Measurements from ENCODE around the gene NGF. TPM values are rescaled to one million over a fixed set of nuclear protein-coding genes. Genes with fewer than 3 reads are reported as not detected.

Gene NGF
- total and polyA plus RNA-seq, 2 of the 8 experiments (the other 6 are each of a cell fraction or from before 2014, with no cell fraction given), result 1.6 TPM; not detected in 1

DNA sequence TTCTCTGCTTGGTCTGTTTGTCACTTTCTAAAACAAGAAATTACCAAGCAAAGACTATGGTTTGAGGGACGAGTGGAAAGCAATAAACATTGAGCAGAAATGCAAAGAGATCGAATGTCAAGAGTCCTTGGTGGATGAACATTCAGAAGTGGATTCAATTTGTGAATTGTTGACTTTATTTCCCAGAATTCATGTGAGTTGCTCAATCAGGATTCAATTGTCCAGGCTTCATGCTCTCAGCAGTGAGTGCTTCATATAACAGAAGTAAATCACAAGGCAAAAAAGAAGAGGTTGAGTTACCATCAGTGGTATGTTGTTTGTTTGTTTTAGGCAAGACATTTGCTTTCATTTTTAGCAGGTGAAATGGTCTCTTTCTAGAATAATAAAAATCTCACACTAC is 31.9 kb downstream of the NGF start:
- no peaks in the 10 kb centered on the region for H3K36me3 ChIP-seq (ENCODE audit: control insufficient read depth in 2 of 4, insufficient read depth in 4 of 4, low read length in 3 of 4)
- H3K18ac ChIP-seq (ENCODE audit: extremely low read depth, low read length), result no peak overlapping the region
- ChIA-PET POLR2A (ENCODE audit: partially characterized antibody) (no interaction called here), CTCF (ENCODE audit: partially characterized antibody) (interaction anchor here (1.3 kb wide), 1 partner anchor 289 kb away, joined by 3 read pairs; no protein-coding TSS in a partner anchor)
- H3K4me1 ChIP-seq (replicated peaks in 1 of 4; ENCODE audit: control insufficient read depth in 3 of 4, insufficient read depth in 4 of 4, low read length in 3 of 4), result no peaks in the 10 kb centered on the region
- H3K4me3 ChIP-seq (ENCODE audit: extremely low read depth in 1 of 4, insufficient read depth in 2 of 4, low read depth in 3 of 4, low read length in 4 of 4), result no peak overlapping the region
- peaks cover 4% of the 10 kb centered on the region; the same call in 1 of the 2 replicates for H3K23me2 ChIP-seq (ENCODE audit: low read depth, low read length)
- no peak overlapping the region for H3K9ac ChIP-seq (replicated peaks in 1 of 4; ENCODE audit: extremely low read depth in 1 of 4, low read depth in 3 of 4, low read length in 3 of 4)
- no peak overlapping the region for H2AK5ac ChIP-seq (ENCODE audit: low read depth, low read length)
- H3K56ac ChIP-seq (replicated peaks; ENCODE audit: insufficient read length, low read depth, low read length), result no peak overlapping the region
- H3K4me2 ChIP-seq (ENCODE audit: insufficient read depth in 1 of 2, low read depth in 2 of 2, low read length in 2 of 2), result no peak overlapping the region
- no peak overlapping the region for H4K5ac ChIP-seq (ENCODE audit: insufficient read length, low read depth, low read length)
- H3K27ac ChIP-seq (ENCODE audit: low read depth, low read length), result no peak overlapping the region
- H2BK12ac ChIP-seq (ENCODE audit: low read depth, low read length), result no peak overlapping the region
- no peak overlapping the region for H3K23ac ChIP-seq (ENCODE audit: insufficient read length)
- no peak overlapping the region for H4K91ac ChIP-seq (replicated peaks; ENCODE audit: insufficient read length, low read length)
- no peaks in the 10 kb centered on the region for H3K27me3 ChIP-seq (replicated peaks in 1 of 4; ENCODE audit: control insufficient read depth in 3 of 4, extremely low read depth in 1 of 4, insufficient read depth in 3 of 4, low read length in 3 of 4)
- H2AFZ ChIP-seq (ENCODE audit: low read length), result no peak overlapping the region
- no peak for DNase-seq (ENCODE audit: low read depth in 1 of 2, low spot score in 2 of 2)
- H2BK120ac ChIP-seq (replicated peaks; ENCODE audit: low read depth, low read length), result no peak overlapping the region
- WGBS, 2 experiments (ENCODE audit: extremely low coverage in 1 of 2, insufficient coverage in 1 of 2, insufficient read length in 1 of 2, insufficient replicate concordance in 2 of 2, low coverage in 1 of 2, low lambda C conversion rate in 2 of 2, missing lambda C conversion rate in 1 of 2), result 76% methylated on average over 2 of the region's 2 CpGs; no CpG with 5 or more reads in 1 of the 2 experiments
- H3K4ac ChIP-seq (replicated peaks; ENCODE audit: insufficient read length, low read depth, low read length), result no peak overlapping the region
- H4K20me1 ChIP-seq (replicated peaks in 1 of 2; ENCODE audit: control insufficient read depth in 1 of 2, insufficient read depth in 2 of 2, low read length in 2 of 2), result no peaks in the 10 kb centered on the region
- H3K79me1 ChIP-seq (ENCODE audit: low read depth, low read length), result no peaks in the 10 kb centered on the region
- no peaks in the 10 kb centered on the region for H3K9me3 ChIP-seq (ENCODE audit: insufficient read depth in 2 of 2, low read depth in 1 of 2, low read length in 1 of 2)
- H4K8ac ChIP-seq (ENCODE audit: extremely low read depth, insufficient read depth, low read length), result no peak overlapping the region
- H3K14ac ChIP-seq (ENCODE audit: insufficient read length), result no peak overlapping the region
- no peak for FAIRE-seq
- no peak overlapping the region for H2BK20ac ChIP-seq (ENCODE audit: low read length)
- H2BK15ac ChIP-seq (ENCODE audit: low read length), result no peak overlapping the region
- no peak overlapping the region for H2BK5ac ChIP-seq (ENCODE audit: low read depth, low read length)
- H3K79me2 ChIP-seq (ENCODE audit: control insufficient read depth in 1 of 2, insufficient read depth in 2 of 2, low read length in 2 of 2), result 0 out of 4 replicates have a peak, but pooled peaks cover 0 to 3% of the 10 kb centered on the region in 2 experiments
- no peak for TF ChIP-seq CTBP2 (IDR thresholded peaks at IDR 0.05; ENCODE audit: borderline replicate concordance, insufficient read depth, insufficient read length, low read length)
- no peak for TF ChIP-seq BACH1 (IDR thresholded peaks at IDR 0.05; ENCODE audit: low read length)
- no peak for TF ChIP-seq YY1 (IDR thresholded peaks at IDR 0.05; ENCODE audit: low read depth, low read length)
- TF ChIP-seq SIRT6 (IDR thresholded peaks at IDR 0.05; ENCODE audit: low read length), result no peak
- TF ChIP-seq TAF7 (optimal IDR thresholded peaks at IDR 0.05; ENCODE audit: borderline replicate concordance, low read depth, low read length), result no peak
- no peak for TF ChIP-seq EZH2 (IDR thresholded peaks at IDR 0.05; ENCODE audit: low read depth, low read length, severe bottlenecking)
- no peak for TF ChIP-seq ASH2L (IDR thresholded peaks at IDR 0.05; ENCODE audit: low read length)
- no peak for TF ChIP-seq RFX5 (IDR thresholded peaks at IDR 0.05; ENCODE audit: borderline replicate concordance, low read depth, low read length)
- TF ChIP-seq KDM1A (IDR thresholded peaks at IDR 0.05; ENCODE audit: borderline replicate concordance, low read length), result no peak
- no peak for TF ChIP-seq FOSL1 (IDR thresholded peaks at IDR 0.05; ENCODE audit: insufficient read depth, low read depth, low read length)
- TF ChIP-seq RBBP5 (IDR thresholded peaks at IDR 0.05; ENCODE audit: borderline replicate concordance, low read depth, low read length), result no peak
- no peak for TF ChIP-seq BCL11A (IDR thresholded peaks at IDR 0.05; ENCODE audit: low read depth in 2 of 2, low read length in 2 of 2)
- TF ChIP-seq, protein P1, sequence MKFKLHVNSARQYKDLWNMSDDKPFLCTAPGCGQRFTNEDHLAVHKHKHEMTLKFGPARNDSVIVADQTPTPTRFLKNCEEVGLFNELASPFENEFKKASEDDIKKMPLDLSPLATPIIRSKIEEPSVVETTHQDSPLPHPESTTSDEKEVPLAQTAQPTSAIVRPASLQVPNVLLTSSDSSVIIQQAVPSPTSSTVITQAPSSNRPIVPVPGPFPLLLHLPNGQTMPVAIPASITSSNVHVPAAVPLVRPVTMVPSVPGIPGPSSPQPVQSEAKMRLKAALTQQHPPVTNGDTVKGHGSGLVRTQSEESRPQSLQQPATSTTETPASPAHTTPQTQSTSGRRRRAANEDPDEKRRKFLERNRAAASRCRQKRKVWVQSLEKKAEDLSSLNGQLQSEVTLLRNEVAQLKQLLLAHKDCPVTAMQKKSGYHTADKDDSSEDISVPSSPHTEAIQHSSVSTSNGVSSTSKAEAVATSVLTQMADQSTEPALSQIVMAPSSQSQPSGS (IDR thresholded peaks at IDR 0.05; ENCODE audit: low read length), result no peak

Measured in H1 (cell line).